Nephron progenitor cell (in vitro differentiated cells): ENCODE results near the gene SYT3.

Source experiments
- DNase-seq: peaks from one replicate; pipeline ENCODE4 v3.0.0; 2021
- H3K27ac Mint-ChIP-seq: 2 replicates; pipeline ENCODE4 v1.8.0; 2021; ENCODE audit warnings: mild to moderate bottlenecking, moderate library complexity, mixed read lengths
- H3K27me3 Mint-ChIP-seq: 2 replicates; pipeline ENCODE4 v1.8.0; 2021; ENCODE audit warnings: mild to moderate bottlenecking, low read depth, mixed read lengths; ENCODE audit not compliant: poor library complexity
- H3K36me3 Mint-ChIP-seq: 2 replicates; pipeline ENCODE4 v1.8.0; 2021; ENCODE audit warnings: low read depth, mixed read lengths
- H3K4me1 Mint-ChIP-seq: 2 replicates; pipeline ENCODE4 v1.8.0; 2021; ENCODE audit warnings: mixed read lengths
- H3K4me3 Mint-ChIP-seq: 2 replicates; pipeline ENCODE4 v1.8.0; 2021; ENCODE audit warnings: mild to moderate bottlenecking, moderate library complexity, mixed read lengths
- H3K9me3 Mint-ChIP-seq: 2 replicates; pipeline ENCODE4 v1.8.0; 2021; ENCODE audit warnings: mild to moderate bottlenecking, moderate library complexity, mixed read lengths
- CTCF ChIP-seq: fragments of 200-600 bp; sonication (generic); IDR thresholded peaks from 2 replicates; pipeline ENCODE4 v1.5.0; 2021; ENCODE audit warnings: antibody characterized with exemption

The SYT3 gene

GRCh38 chr19:50573741-50574461 is 65.8 kb downstream of the SYT3 start:
- no peak overlapping the region for H3K27ac Mint-ChIP-seq
- DNase-seq = no peak
- no peaks in the 10 kb centered on the region for H3K36me3 Mint-ChIP-seq
- no peak overlapping the region for H3K4me3 Mint-ChIP-seq
- H3K9me3 Mint-ChIP-seq = no peaks in the 10 kb centered on the region
- TF ChIP-seq CTCF = no peak
- peaks cover 70% of the 10 kb centered on the region for H3K27me3 Mint-ChIP-seq
- H3K4me1 Mint-ChIP-seq = peaks cover 9% of the 10 kb centered on the region
